IPS-18c (cell line): Measurements from ENCODE around the gene ANKRD30A.
"Not testable (repeated sequence)": the region's sequence is repeated elsewhere in the genome, so short reads cannot be mapped to it uniquely, and the experiment has no call there.

Experiments used
- H3K4me3 ChIP-seq: 2 replicates; pipeline ENCODE4 v1.7.0; 2013; ENCODE audit warnings: low read depth, mild to moderate bottlenecking, low read length, moderate library complexity; ENCODE audit not compliant: insufficient read depth
- H3K9me3 ChIP-seq: one replicate; pipeline ENCODE4 v1.6.1; 2013; ENCODE audit warnings: mild to moderate bottlenecking, low read length, moderate library complexity; ENCODE audit not compliant: control insufficient read depth, insufficient read depth

Gene ANKRD30A, protein sequence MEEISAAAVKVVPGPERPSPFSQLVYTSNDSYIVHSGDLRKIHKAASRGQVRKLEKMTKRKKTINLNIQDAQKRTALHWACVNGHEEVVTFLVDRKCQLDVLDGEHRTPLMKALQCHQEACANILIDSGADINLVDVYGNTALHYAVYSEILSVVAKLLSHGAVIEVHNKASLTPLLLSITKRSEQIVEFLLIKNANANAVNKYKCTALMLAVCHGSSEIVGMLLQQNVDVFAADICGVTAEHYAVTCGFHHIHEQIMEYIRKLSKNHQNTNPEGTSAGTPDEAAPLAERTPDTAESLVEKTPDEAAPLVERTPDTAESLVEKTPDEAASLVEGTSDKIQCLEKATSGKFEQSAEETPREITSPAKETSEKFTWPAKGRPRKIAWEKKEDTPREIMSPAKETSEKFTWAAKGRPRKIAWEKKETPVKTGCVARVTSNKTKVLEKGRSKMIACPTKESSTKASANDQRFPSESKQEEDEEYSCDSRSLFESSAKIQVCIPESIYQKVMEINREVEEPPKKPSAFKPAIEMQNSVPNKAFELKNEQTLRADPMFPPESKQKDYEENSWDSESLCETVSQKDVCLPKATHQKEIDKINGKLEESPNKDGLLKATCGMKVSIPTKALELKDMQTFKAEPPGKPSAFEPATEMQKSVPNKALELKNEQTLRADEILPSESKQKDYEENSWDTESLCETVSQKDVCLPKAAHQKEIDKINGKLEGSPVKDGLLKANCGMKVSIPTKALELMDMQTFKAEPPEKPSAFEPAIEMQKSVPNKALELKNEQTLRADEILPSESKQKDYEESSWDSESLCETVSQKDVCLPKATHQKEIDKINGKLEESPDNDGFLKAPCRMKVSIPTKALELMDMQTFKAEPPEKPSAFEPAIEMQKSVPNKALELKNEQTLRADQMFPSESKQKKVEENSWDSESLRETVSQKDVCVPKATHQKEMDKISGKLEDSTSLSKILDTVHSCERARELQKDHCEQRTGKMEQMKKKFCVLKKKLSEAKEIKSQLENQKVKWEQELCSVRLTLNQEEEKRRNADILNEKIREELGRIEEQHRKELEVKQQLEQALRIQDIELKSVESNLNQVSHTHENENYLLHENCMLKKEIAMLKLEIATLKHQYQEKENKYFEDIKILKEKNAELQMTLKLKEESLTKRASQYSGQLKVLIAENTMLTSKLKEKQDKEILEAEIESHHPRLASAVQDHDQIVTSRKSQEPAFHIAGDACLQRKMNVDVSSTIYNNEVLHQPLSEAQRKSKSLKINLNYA (N-terminal part only)

DNA sequence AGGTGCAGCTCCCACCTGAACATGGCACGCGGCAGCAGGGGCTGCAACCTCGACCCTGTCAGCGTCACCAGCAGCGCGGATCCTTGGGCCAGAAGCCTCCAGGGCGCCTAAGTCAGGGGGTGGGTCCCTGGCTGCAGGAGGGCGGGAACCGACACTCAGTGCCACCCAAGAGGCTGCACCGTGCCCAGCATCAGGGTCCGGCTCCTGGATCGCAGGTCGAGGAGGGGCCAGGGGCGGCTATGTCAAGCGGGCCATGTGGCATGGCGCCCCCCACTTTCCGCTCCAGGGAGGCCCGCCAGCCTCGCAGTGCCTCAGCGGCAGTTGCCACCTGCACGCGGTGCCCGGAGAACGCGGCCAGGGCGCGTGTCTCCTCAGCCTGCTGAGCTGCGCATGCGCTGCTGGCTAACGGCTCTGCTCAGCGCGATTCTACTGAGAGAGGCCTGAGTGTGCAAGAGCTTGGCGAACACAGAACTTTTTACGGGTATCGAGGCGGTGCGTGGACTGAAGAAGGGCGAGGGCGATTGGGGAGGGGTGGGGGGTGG, at the start of gene ANKRD30A:
Gene ANKRD30A, plus strand, starts transcription at position 408 of the 542 bp plus-strand sequence. CDS start 190 bp downstream, outside the sequence.
- Histone ChIP-seq H3K9me3 (peaks cover 3% of the 10 kb centered on the region), H3K4me3 (no peak within 1 kb of the TSS)

DNA sequence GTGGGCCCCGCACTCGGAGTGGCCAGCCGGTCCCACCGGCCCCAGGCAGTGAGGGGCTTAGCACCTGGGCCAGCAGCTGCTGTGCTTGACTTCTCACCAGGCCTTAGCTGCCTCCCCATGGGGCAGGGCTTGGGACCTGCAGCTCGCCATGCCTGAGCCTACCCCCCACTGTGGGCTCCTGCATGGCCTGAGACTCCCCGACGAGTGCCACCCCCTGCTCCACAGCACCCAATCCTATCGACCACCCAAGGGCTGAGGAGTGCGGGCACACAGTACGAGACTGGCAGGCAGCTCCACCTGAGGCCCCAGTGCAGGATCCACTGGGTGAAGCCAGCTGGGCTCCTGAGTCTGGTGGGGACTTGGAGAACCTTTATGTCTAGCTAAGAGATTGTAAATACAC, 49.3 kb upstream of the ANKRD30A start:
- H3K9me3 ChIP-seq, H3K4me3 ChIP-seq: not testable (repeated sequence)

DNA sequence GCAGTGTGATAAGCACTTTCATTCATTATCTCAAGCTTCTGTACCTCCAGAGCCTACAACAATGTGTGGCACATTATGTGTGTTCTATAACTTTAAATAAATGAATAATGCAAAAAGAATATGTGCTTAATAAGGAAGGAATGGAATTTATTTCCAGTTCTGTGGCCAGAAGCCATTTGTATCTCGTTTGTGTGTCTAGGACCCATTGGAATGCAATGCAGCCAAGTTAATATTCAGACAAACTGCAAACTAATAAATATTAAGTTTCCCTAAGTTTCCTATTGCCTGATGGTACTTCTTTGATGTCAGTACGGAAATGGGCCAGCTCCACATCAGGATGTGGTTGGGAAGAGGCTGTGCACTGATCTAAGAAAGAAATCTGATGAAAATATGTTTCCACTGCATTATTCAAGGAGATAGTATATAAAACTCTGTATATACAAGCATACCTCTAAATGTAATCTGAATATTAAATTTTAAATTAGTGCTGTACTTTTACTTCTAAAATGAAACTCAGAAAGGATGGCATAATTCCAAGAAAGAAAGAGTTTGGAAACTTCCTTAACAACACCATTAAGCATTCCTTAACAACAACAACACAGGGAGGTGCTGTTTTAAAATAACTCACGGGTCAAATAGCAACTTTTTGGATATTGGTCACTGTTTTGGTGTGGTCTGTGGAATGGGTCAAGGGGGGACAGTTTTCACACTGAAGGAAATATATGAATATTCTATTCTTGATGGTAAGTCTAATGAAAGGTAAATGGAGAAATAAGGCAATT, 29.4 kb upstream of the ANKRD30A start:
- no peak overlapping the region for H3K4me3 ChIP-seq
- H3K9me3 ChIP-seq, result no peaks in the 10 kb centered on the region

DNA sequence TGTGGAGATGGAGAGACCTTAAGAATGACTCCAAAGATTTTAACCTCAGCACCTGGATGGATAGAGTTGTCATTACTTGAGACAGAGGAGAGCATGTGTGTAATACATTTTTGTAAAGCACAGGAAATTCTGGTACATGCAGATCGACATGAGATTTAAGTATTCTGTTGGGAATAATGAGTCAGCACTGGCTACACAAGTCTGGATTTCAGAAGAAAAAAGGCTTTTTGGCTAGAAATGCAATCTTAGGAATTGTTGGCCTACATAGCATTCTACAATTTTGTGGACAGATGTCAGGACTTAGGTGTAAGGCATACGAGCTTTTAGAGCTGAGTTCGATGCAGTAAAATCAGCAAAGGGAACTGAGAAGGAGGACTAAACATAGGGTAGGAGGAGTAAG, 24.1 kb upstream of the ANKRD30A start:
- Histone ChIP-seq H3K4me3 (no peak overlapping the region), H3K9me3 (no peaks in the 10 kb centered on the region)

DNA sequence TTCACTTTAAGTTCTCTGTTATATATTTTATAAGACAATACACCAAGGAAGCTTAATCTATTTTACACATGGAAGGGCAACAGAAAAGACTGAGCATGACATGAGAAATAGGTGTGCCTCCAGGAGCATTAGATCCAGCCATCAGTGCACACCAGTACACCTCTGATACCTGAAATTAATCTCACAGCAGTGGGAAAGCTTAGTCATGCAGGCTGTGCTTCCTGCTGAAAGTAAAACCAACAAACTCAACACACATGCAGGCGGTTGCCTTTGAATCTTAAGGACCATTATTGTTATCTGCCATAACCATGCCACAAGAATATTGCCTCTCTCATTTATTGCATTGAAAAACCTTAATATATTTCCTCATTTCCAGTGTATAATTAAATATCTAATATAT, 16.4 kb upstream of the ANKRD30A start:
- Histone ChIP-seq H3K4me3 (no peak overlapping the region), H3K9me3 (no peaks in the 10 kb centered on the region)

DNA sequence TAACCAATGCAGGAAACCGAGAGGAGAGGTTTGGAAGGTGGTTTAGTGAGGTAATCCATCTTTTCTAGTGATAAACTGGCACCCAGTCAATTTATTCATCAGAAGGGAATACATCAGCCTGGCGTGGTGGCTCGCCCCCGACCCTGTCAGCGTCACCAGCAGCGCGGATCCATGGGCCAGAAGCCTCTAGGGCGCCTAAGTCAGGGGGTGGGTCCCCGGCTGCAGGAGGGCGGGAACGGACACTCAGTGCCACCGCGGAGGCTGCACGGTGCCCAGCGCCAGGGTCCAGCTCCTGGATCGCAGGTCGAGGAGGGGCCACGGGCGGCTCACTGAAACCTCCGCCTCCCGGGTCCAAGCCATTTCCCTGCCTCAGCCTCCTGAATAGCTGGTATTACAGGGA, 866 bp upstream of the ANKRD30A start:
- H3K9me3 ChIP-seq, result peaks cover 3% of the 10 kb centered on the region
- H3K4me3 ChIP-seq, result no peak overlapping the region

DNA sequence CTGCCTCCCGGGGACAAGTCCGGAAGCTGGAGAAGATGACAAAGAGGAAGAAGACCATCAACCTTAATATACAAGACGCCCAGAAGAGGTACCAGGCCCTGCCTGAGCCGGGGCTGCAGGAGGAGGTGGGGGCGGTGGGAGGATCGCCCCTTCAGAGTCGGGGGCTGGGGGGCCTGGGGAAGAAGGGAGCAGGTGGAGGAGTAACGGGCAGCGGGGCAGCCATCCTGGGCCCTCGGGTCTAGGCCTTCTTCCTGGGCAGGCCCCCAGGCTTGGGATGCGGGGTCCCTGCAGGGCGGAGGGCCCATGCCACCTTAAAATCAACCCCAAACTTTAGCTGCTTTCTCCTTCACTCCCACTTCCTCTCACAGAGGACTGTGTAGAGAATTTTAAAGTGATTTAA, 523 bp downstream of the ANKRD30A start:
- H3K9me3 ChIP-seq, result peaks cover 3% of the 10 kb centered on the region

DNA sequence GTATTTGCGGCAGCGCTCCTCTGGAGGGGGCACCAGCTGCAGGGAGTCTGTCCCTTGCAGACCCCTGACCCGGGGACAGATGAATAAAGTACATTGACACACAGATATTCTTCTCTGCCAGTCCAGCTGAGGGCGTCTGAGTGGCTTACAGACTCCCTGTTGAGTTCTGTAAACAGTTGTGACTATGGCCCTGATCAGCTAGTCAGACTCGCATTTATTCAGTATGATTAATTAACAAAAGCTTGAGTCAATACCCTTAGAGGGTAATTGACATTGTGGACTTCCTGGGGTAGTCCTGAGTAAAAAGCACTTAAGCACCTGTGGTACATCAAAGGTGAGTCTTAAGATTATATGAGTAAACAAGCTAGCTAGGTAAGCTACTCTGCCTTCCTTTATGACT, 21.0 kb downstream of the ANKRD30A start:
- Histone ChIP-seq H3K9me3 (peaks cover 2% of the 10 kb centered on the region), H3K4me3 (no peak overlapping the region)

More for the DNA sequence above, 523 bp downstream of the ANKRD30A start:
- H3K4me3 ChIP-seq, result no peak overlapping the region

DNA sequence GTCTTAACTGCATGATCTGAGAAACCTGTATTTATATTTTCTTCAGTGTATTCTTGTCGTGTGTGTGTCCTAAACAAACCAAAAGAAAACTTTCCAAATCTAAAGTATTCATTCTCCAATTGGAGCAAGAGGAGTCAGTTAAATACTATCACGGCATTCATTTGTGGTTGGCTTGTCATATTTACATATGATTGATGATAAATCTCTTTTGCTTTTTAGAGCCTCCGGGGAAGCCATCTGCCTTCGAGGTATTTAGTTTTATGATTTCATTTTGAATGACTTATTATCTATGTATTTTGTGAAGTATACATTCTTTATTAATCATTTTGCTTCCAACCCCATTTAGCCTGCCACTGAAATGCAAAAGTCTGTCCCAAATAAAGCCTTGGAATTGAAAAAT, 37.0 kb downstream of the ANKRD30A start:
- not testable (repeated sequence) for H3K4me3 ChIP-seq, H3K9me3 ChIP-seq

DNA sequence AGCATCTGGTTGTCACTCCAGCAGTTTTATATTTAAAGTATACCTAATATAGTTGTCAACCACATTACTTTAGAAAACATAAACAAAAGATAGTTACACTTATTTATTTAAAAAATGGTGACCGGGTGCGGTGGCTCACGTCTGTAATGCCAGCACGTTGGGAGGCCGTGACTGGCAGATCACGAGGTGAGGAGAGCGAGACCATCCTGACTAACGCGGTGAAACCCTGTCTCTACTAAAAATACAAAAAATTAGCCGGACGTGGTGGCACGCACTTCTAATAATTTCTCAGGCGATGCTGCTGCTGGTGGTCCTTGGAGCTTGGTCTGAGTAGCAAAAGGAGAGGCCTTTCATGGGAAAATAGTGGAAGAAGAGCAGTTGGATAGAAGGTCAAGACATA, 46.5 kb downstream of the ANKRD30A start:
- not testable (repeated sequence) for H3K9me3 ChIP-seq

DNA sequence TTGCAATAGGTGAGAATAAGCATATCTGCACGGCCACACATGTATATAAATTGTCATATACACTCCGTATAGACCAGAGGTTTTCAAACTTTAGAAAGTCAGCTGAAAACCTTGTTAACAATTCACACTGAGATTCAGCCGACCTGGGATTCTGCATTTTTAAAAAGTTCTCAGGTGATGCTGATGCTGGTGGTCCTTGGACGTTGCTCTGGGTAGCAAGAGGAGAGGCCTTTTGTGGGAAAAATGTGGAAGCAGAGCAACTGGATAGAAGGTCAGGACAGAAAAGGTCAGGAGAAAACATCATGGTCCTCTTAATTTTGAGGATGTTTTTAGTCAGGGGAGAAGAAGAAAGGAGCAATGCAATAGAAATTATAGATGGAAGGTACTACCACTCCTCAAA, 52.9 kb downstream of the ANKRD30A start:
- H3K4me3 ChIP-seq, H3K9me3 ChIP-seq: not testable (repeated sequence)

More for the DNA sequence above, 46.5 kb downstream of the ANKRD30A start:
- H3K4me3 ChIP-seq, result not testable (repeated sequence)

DNA sequence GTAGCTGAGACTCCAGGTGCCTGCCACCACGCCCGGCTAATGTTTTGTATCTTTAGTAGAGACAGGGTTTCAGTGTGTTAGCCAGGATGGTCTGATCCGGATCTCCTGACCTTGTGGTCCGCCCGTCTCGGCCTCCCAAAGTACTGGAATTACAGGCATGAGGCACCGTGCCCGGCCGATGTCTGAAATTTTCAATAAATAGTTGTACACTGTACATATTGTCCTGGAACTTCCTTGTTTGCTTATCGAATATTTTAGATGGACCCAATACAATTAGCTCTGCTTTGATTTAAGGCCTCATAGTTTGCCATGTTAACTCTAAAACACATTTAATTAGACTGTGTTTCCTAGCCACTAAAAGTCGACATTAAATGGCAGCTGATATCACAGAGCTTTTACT, 57.3 kb downstream of the ANKRD30A start:
- not testable (repeated sequence) for H3K9me3 ChIP-seq, H3K4me3 ChIP-seq

DNA sequence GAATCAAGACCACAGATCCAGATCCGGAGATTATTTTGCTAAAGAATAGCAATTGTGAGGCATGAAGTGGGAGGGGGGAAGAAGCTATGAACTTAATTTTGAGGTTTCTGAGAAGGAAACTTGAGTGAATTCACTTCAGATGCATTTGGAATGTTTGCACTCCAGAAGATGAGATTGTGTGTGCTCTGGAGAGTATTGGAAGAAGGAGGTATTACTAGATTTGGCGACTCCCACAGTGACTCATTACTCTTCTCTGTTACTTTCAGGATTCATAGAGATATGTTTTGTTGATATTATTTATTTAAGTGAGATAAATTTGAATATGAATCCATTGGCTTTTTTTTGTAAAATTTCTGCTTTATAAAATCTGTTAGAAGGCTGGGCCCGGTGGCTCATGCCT, 80.7 kb downstream of the ANKRD30A start:
- Histone ChIP-seq H3K4me3 (no peak overlapping the region), H3K9me3 (no peaks in the 10 kb centered on the region)

DNA sequence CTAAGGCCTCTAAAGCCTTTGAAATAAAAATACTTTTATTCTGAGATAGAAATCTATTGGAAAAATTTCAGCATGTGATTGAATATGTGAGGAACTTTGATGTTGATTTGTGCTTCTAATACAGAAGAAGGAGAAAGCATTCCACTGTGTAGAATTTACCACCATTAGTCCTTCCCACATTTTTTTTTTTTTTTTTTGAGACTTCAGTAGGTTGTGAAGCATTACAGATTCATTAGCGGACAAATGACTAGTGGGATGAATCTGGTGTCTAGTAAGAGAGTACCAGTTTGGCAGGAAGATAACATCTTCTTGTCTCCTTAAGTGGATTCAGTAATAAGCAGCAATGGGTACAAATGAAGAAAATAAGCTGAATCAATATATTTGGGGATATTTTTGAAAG, 95.5 kb downstream of the ANKRD30A start:
- H3K9me3 ChIP-seq, result no peaks in the 10 kb centered on the region
- H3K4me3 ChIP-seq, result no peak overlapping the region

DNA sequence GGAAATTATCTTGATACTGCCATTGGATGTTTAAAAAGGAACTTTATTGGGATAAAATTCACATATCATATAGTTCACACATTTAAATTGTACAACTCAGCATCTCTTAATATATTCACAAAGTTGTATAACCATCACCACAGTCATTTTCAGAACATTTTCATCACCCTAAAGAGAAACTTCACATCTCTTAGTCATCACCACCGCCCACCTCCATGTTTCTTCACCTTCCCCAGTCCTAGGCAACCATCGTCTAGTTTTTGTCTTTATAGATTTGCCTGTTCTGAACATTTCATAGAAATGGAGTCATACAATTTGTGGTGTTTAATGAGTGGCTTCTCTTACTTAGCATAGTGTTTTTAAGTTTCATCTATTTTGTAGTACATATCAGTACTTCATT, 96.6 kb downstream of the ANKRD30A start:
- Histone ChIP-seq H3K9me3 (no peaks in the 10 kb centered on the region), H3K4me3 (no peak overlapping the region)

DNA sequence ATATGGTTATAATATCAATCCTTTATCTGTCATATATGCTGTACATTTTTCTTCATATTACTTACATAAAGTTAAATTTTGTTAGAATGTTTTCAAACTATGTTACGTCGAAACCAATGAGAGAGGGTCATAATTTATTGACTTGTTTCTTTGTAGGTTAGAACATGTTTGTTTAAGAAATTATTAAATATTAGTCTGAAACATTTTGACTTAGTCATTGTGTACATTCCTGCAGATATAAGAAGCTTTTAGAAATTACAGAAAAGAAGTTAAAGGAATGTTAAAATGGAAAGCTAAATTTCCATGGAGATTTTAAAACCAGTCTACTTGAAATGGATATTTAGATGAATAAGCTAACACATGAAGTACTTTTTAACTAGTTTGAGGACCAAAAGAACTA, 99.8 kb downstream of the ANKRD30A start:
- no peaks in the 10 kb centered on the region for H3K9me3 ChIP-seq

More for the DNA sequence above, 99.8 kb downstream of the ANKRD30A start:
- no peak overlapping the region for H3K4me3 ChIP-seq
